Liver (tissue), 9 donors: ENCODE data around the gene WLS. TPM values are rescaled to one million over a fixed set of nuclear protein-coding genes. Genes with fewer than 3 reads are reported as not detected.

Experiments
- DNase-seq: peaks from one replicate; pipeline ENCODE4 v3.0.0-alpha.2; 2017; ENCODE audit warnings: low spot score
- H3K27ac ChIP-seq, 2 donors: one replicate each; pipeline ENCODE4 v1.7.0; 2013; ENCODE audit warnings: inconsistent platforms in 2 of 2, low read length in 2 of 2, control low read depth in 1 of 2, low read depth in 1 of 2, mild to moderate bottlenecking in 1 of 2
- H3K27me3 ChIP-seq, 4 donors: one replicate each; pipeline versions ENCODE4 v1.6.1 to v1.7.0; 2013; ENCODE audit warnings: low read length in 3 of 4, inconsistent platforms in 1 of 4, mild to moderate bottlenecking in 1 of 4, moderate library complexity in 1 of 4; ENCODE audit not compliant: control insufficient read depth in 4 of 4, insufficient read depth in 4 of 4
- H3K36me3 ChIP-seq, 4 donors: one replicate each; pipeline versions ENCODE4 v1.6.1 to v1.7.0; 2013; ENCODE audit warnings: low read length in 3 of 4, mild to moderate bottlenecking in 3 of 4, low read depth in 1 of 4, moderate library complexity in 1 of 4; ENCODE audit not compliant: control insufficient read depth in 4 of 4, insufficient read depth in 3 of 4
- H3K4me1 ChIP-seq, 4 donors: one replicate each; pipeline versions ENCODE4 v1.6.1 to v1.7.0; 2013; ENCODE audit warnings: low read length in 3 of 4, mild to moderate bottlenecking in 3 of 4, moderate library complexity in 1 of 4; ENCODE audit not compliant: control insufficient read depth in 4 of 4, insufficient read depth in 4 of 4
- H3K4me3 ChIP-seq, 3 donors: one replicate each; pipeline versions ENCODE4 v1.6.1 to v1.7.0; 2013; ENCODE audit warnings: low read length in 3 of 3, control low read depth in 1 of 3, low read depth in 1 of 3, mild to moderate bottlenecking in 1 of 3
- H3K9ac ChIP-seq, 2 donors: one replicate each; pipeline ENCODE4 v1.7.0; 2013; ENCODE audit warnings: low read length in 2 of 2, mild to moderate bottlenecking in 2 of 2, moderate library complexity in 2 of 2, control low read depth in 1 of 2, low read depth in 1 of 2
- H3K9me3 ChIP-seq, 4 donors: one replicate each; pipeline versions ENCODE4 v1.6.1 to v1.7.0; 2013; ENCODE audit warnings: low read length in 3 of 4; ENCODE audit not compliant: control insufficient read depth in 4 of 4
- ATF3 ChIP-seq: IDR thresholded peaks from 2 replicates; pipeline ENCODE4 v1.6.1; 2016; ENCODE audit warnings: antibody characterized with exemption
- CTCF ChIP-seq: fragments of 150-350 bp; IDR thresholded peaks from 2 replicates; pipeline ENCODE4 v1.5.1; 2017; ENCODE audit warnings: improper control_type of control experiment, low read depth, low read length; ENCODE audit not compliant: missing input control
- FOXA1 ChIP-seq: IDR thresholded peaks from 2 replicates; pipeline ENCODE4 v1.6.1; 2016; ENCODE audit warnings: antibody characterized with exemption
- FOXA2 ChIP-seq: IDR thresholded peaks from 2 replicates; pipeline ENCODE4 v1.6.1; 2016; ENCODE audit warnings: antibody characterized with exemption
- GABPA ChIP-seq, 2 donors: IDR thresholded peaks in 1 of 2; conservative IDR thresholded peaks in 1 of 2; 2 replicates each; pipeline ENCODE4 v1.6.1; 2016; ENCODE audit warnings: antibody characterized with exemption in 2 of 2, mild to moderate bottlenecking in 1 of 2, moderate library complexity in 1 of 2
- HNF4A ChIP-seq, 2 donors: conservative IDR thresholded peaks; 2 replicates each; pipeline ENCODE4 v1.6.1; 2016; ENCODE audit warnings: antibody characterized with exemption in 2 of 2, mild to moderate bottlenecking in 2 of 2
- HNF4G ChIP-seq: IDR thresholded peaks from 2 replicates; pipeline ENCODE4 v1.6.1; 2016; ENCODE audit warnings: antibody characterized with exemption
- JUND ChIP-seq, 2 donors: IDR thresholded peaks; 2 replicates each; pipeline ENCODE4 v1.6.1; 2016; ENCODE audit warnings: antibody characterized with exemption in 2 of 2
- MAX ChIP-seq: IDR thresholded peaks from 2 replicates; pipeline ENCODE4 v1.6.1; 2016; ENCODE audit warnings: antibody characterized with exemption
- REST ChIP-seq: IDR thresholded peaks from 2 replicates; pipeline ENCODE4 v1.6.1; 2016; ENCODE audit warnings: antibody characterized with exemption, mild to moderate bottlenecking
- RXRA ChIP-seq, 2 donors: IDR thresholded peaks; 2 replicates each; pipeline ENCODE4 v1.6.1; 2017 to 2018; ENCODE audit warnings: antibody characterized with exemption in 2 of 2, mild to moderate bottlenecking in 1 of 2
- SP1 ChIP-seq: IDR thresholded peaks from 2 replicates; pipeline ENCODE4 v1.6.1; 2018; ENCODE audit warnings: antibody characterized with exemption, mild to moderate bottlenecking
- TAF1 ChIP-seq: conservative IDR thresholded peaks from 2 replicates; pipeline ENCODE4 v1.6.1; 2016; ENCODE audit warnings: antibody characterized with exemption, mild to moderate bottlenecking
- ZBTB33 ChIP-seq: IDR thresholded peaks from 2 replicates; pipeline ENCODE4 v1.6.1; 2016; ENCODE audit warnings: antibody characterized with exemption
- WGBS: extraction: QIAGEN DNeasy Blood & Tissue Kit; methylation state at CpG from one replicate; pipeline ENCODE4 v1.1.7; 2013; 5-methylcytosine and 5-hydroxymethylcytosine counted together
- polyA plus RNA-seq, 2 donors: library from polyadenylated mRNA; stranded (reverse) in 1 of 2; unstranded in 1 of 2; fragments of 200-250 nt in 1 of 2; fragments of >200 nt in 1 of 2; fragmentation: Nextera tagmentation in 1 of 2; extraction: Ambion mirVana in 1 of 2; gene quantifications; one replicate each; pipeline versions ENCODE4 v1.2.1 to v1.2.3, GENCODE V29; 2013 to 2015
- total RNA-seq, 2 donors: library from RNA; depleted of rRNA; stranded (reverse); fragments of >200 nt; gene quantifications; one replicate each; pipeline ENCODE4 v1.2.3, GENCODE V29; 2014
- donor health status: healthy.
- donor health status: healthy.
- donor health status: healthy.
- donor health status: healthy.
- donor health status: healthy.

WLS gene
- total and polyA plus RNA-seq, 4 donors, result 3.2 to 12.5 (median 7.7) TPM

GRCh38 chr1:68201546-68202238 is 30.6 kb downstream of the WLS start (continued):
- TF ChIP-seq ZBTB33, result no peak
- TF ChIP-seq HNF4G, result no peak
- no peak for TF ChIP-seq MAX
- no peak for TF ChIP-seq GABPA (IDR thresholded peaks at IDR 0.05 in 1 of 2, conservative IDR thresholded peaks at IDR 0.05 in 1 of 2)

- 89% methylated on average over 2 of the region's 2 CpGs for WGBS
- no peaks in the 10 kb centered on the region for H3K36me3 ChIP-seq
Measured at GRCh38 chr1:68199603-68200002, 32.7 kb downstream of the WLS start.

More at GRCh38 chr1:68199603-68200002, 32.7 kb downstream of the WLS start:
- no peak overlapping the region for H3K4me3 ChIP-seq
- DNase-seq, result no peak
- H3K27ac ChIP-seq, result no peak overlapping the region
- H3K9me3 ChIP-seq, result no peaks in the 10 kb centered on the region
- H3K9ac ChIP-seq, result no peak overlapping the region
- H3K4me1 ChIP-seq, result peaks cover 0 to 10% (median 3%) of the 10 kb centered on the region in 4 donors
- TF ChIP-seq CTCF, result no peak
- no peak for TF ChIP-seq FOXA2
- no peak for TF ChIP-seq MAX
- no peak for TF ChIP-seq HNF4G
- no peak for TF ChIP-seq JUND (IDR thresholded peaks at IDR 0.05)
- TF ChIP-seq REST, result no peak
- no peak for TF ChIP-seq ZBTB33
- TF ChIP-seq FOXA1, result no peak
- TF ChIP-seq GABPA (IDR thresholded peaks at IDR 0.05 in 1 of 2, conservative IDR thresholded peaks at IDR 0.05 in 1 of 2), result no peak
- no peak for TF ChIP-seq ATF3
- no peak for TF ChIP-seq TAF1
- TF ChIP-seq HNF4A (conservative IDR thresholded peaks at IDR 0.05), result no peak
- no peak for TF ChIP-seq SP1
- no peak for TF ChIP-seq RXRA (IDR thresholded peaks at IDR 0.05)
- no peaks in the 10 kb centered on the region for H3K27me3 ChIP-seq
